Mononuclear cell (primary cell): ENCODE data around the gene NODAL. TPM values are rescaled to one million over a fixed set of nuclear protein-coding genes. Genes with fewer than 3 reads are reported as not detected.

Experiments used
- H3K27me3 ChIP-seq: 2 replicates; pipeline ENCODE4 v1.6.0; 2011; ENCODE audit warnings: low read length, control low read depth; ENCODE audit not compliant: insufficient read depth
- H3K4me1 ChIP-seq: 2 replicates; pipeline ENCODE4 v1.5.1; 2011; ENCODE audit warnings: mild to moderate bottlenecking, low read length, control low read depth; ENCODE audit not compliant: insufficient read depth
- H3K4me3 ChIP-seq: 2 replicates; pipeline ENCODE4 v1.5.1; 2011; ENCODE audit warnings: mild to moderate bottlenecking, low read length, moderate library complexity
- H3K9me3 ChIP-seq: 2 replicates; pipeline ENCODE4 v1.5.1; 2011; ENCODE audit warnings: low read depth, mild to moderate bottlenecking, control low read depth, low read length
- total RNA-seq: library from RNA; depleted of rRNA; stranded (reverse); fragments of >200 nt; gene quantifications from one replicate; pipeline ENCODE4 v1.2.3, GENCODE V29; 2012

Gene NODAL
- total RNA-seq, 1 donor, result not detected

GRCh38 chr10:70396140-70396539 lies 45.3 kb downstream of the NODAL start:
- Histone ChIP-seq H3K4me3 (no peak overlapping the region), H3K9me3 (no peaks in the 10 kb centered on the region), H3K27me3 (no peaks in the 10 kb centered on the region), H3K4me1 (no peaks in the 10 kb centered on the region)

- Histone ChIP-seq H3K4me1 (peaks cover 6% of the 10 kb centered on the region), H3K9me3 (no peaks in the 10 kb centered on the region)
Observed at GRCh38 chr10:70391654-70392053, 49.8 kb downstream of the NODAL start.

More at GRCh38 chr10:70391654-70392053, 49.8 kb downstream of the NODAL start:
- H3K27me3 ChIP-seq, result no peaks in the 10 kb centered on the region
- no peak overlapping the region for H3K4me3 ChIP-seq

Other genes with a start within 250 kb of the NODAL start
- gene PPA1, start 208.3 kb downstream of the NODAL start, total RNA-seq, result 133 TPM
- under 0.01 TPM for gene NPFFR1, start 157.7 kb downstream of the NODAL start, total RNA-seq
- 0.94 TPM for gene LRRC20, start 59.1 kb downstream of the NODAL start, total RNA-seq
- 29.8 TPM for gene EIF4EBP2, start 37.5 kb downstream of the NODAL start, total RNA-seq
- 0.52 TPM for gene PALD1, start 37.1 kb upstream of the NODAL start, total RNA-seq
- 60.4 TPM for gene PRF1, start 161.1 kb upstream of the NODAL start, total RNA-seq
- gene ADAMTS14, start 230.8 kb upstream of the NODAL start, total RNA-seq, result not detected